Measurements from ENCODE around the gene SEM1. TPM values are rescaled to one million over a fixed set of nuclear protein-coding genes. Genes with fewer than 3 reads are reported as not detected.

SEM1 gene
- total RNA-seq, 1 experiment from 2014 or later: 79.9 TPM

DNA sequence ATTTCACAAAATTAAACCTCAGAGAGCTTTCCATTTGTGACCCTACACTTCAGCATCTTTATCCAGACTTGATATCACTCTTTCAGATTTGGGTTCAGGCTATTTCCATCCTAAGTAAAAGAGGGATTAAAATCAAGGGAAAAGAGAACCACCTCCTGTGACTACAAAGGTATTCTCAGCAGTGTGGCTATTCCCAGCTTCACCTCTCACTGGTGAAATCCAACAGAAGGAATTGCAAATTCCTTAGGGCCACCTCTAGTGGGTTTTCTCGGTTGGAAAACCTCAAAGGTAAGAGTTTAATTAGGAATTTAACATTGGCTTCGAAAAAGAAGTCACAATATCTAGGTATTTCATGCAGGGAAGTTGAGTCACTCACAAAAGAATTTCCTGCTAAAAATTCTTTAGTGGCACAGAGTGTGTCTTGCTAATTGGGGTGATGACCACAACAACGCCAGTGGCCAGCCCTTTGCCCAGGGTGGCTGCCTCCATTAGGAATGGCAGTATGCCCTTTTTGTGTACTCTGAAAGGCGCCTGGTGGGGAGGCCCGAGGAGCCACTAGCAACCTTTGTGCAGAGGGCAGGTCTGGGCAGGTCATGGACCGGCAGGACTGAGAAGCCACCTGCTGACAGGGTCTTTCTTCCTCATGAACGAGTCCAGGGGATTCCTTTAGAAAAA is 52.2 kb downstream of the SEM1 start:
- Histone ChIP-seq H3K23ac (ENCODE audit: insufficient read length, low read depth, low read length) (no peak overlapping the region), H2BK15ac (ENCODE audit: low read depth, low read length) (no peak overlapping the region), H3K27me3 (ENCODE audit: insufficient read depth, low read length) (no peaks in the 10 kb centered on the region), H4K8ac (replicated peaks; ENCODE audit: insufficient read length, low read depth, low read length) (no peak overlapping the region), H3K4ac (ENCODE audit: low read depth, low read length) (no peak overlapping the region), H3K9ac (ENCODE audit: extremely low read depth, insufficient read length, low read length) (no peak overlapping the region), H3K4me2 (ENCODE audit: insufficient read depth, insufficient read length, low read length) (no peak overlapping the region), H2AK5ac (ENCODE audit: insufficient read length, low read length) (no peak overlapping the region), H3K79me1 (ENCODE audit: insufficient read depth, low read depth, low read length, poor library complexity, severe bottlenecking) (no peaks in the 10 kb centered on the region), H3K4me1 (ENCODE audit: insufficient read depth, low read length) (no peaks in the 10 kb centered on the region), H3K9me3 (ENCODE audit: control insufficient read depth, low read depth, low read length) (no peaks in the 10 kb centered on the region), H2BK5ac (ENCODE audit: insufficient read length, low read length) (no peak overlapping the region), H2BK12ac (ENCODE audit: insufficient read length, low read depth, low read length) (no peak overlapping the region), H3K79me2 (ENCODE audit: insufficient read depth, low read length) (no peaks in the 10 kb centered on the region), H3K23me2 (ENCODE audit: insufficient read length, low read depth, low read length, poor library complexity, severe bottlenecking) (no peaks in the 10 kb centered on the region), H4K5ac (ENCODE audit: insufficient read length, low read depth, low read length) (no peak overlapping the region), H4K20me1 (ENCODE audit: control insufficient read depth, insufficient read depth, insufficient read length) (no peaks in the 10 kb centered on the region), H3T11ph (ENCODE audit: low read length) (no peak overlapping the region), H3K27ac (ENCODE audit: insufficient read length, low read depth, low read length) (no peak overlapping the region), H2AFZ (ENCODE audit: low read length) (no peak overlapping the region), H3K56ac (ENCODE audit: insufficient read length, low read depth, low read length) (no peak overlapping the region), H3K18ac (ENCODE audit: insufficient read length, low read depth, low read length) (no peak overlapping the region), H2BK20ac (ENCODE audit: low read depth, low read length, poor library complexity, severe bottlenecking) (no peak overlapping the region), H4K91ac (ENCODE audit: insufficient read length, low read depth, low read length) (no peak overlapping the region), H2BK120ac (ENCODE audit: low read depth, low read length, poor library complexity, severe bottlenecking) (no peak overlapping the region), H3K14ac (ENCODE audit: insufficient read depth, low read length) (no peak overlapping the region)
- Mint-ChIP-seq H3K9me3 (peaks cover 0 to 2% of the 10 kb centered on the region in 2 experiments; a peak in 2 of 5 replicates), H3K27me3 (ENCODE audit: low read depth) (no peaks in the 10 kb centered on the region), H3K36me3 (ENCODE audit: insufficient read depth in 1 of 3, low read depth in 3 of 3) (no peaks in the 10 kb centered on the region; a peak in 2 of 7 replicates), H3K27ac (peak overlapping the region; percentile 26 to 73 (median 71); a peak in 5 of 7 replicates), H3K4me1 (peaks cover 31 to 40% of the 10 kb centered on the region in 2 experiments), H3K4me3 (peak overlapping the region in 1 of 2 experiments; percentile 11; a peak in 1 of 5 replicates)
- TF ChIP-seq, protein P1, sequence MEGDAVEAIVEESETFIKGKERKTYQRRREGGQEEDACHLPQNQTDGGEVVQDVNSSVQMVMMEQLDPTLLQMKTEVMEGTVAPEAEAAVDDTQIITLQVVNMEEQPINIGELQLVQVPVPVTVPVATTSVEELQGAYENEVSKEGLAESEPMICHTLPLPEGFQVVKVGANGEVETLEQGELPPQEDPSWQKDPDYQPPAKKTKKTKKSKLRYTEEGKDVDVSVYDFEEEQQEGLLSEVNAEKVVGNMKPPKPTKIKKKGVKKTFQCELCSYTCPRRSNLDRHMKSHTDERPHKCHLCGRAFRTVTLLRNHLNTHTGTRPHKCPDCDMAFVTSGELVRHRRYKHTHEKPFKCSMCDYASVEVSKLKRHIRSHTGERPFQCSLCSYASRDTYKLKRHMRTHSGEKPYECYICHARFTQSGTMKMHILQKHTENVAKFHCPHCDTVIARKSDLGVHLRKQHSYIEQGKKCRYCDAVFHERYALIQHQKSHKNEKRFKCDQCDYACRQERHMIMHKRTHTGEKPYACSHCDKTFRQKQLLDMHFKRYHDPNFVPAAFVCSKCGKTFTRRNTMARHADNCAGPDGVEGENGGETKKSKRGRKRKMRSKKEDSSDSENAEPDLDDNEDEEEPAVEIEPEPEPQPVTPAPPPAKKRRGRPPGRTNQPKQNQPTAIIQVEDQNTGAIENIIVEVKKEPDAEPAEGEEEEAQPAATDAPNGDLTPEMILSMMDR (conservative IDR thresholded peaks at IDR 0.05): no peak
- peak; percentile 55 for DNase-seq
- WGBS (ENCODE audit: extremely low coverage, insufficient read length, low lambda C conversion rate): no CpG with 5 or more reads among the region's 7 CpGs

Measured in H9 (cell line).